HepG2 (cell line): ENCODE data around the gene ZNF214. TPM values are rescaled to one million over a fixed set of nuclear protein-coding genes. Genes with fewer than 3 reads are reported as not detected.

Source experiments
- FOXC1 ChIP-seq: sonication (generic); formaldehyde crosslinking; IDR thresholded peaks from 2 replicates; pipeline ENCODE4 v1.8.0; 2022; ENCODE audit warnings: mild to moderate bottlenecking, missing genetic modification reagents, borderline replicate concordance
- GFI1 ChIP-seq: sonication (generic); formaldehyde crosslinking; IDR thresholded peaks from 2 replicates; pipeline ENCODE4 v1.5.0; 2020; ENCODE audit warnings: missing genetic modification reagents, mild to moderate bottlenecking, borderline replicate concordance
- IKZF5 ChIP-seq: IDR thresholded peaks from 2 replicates; pipeline ENCODE4 v1.6.1; 2018; ENCODE audit warnings: missing genetic modification reagents, mild to moderate bottlenecking, missing compliant biosample characterization
- MIXL1 ChIP-seq: IDR thresholded peaks from 2 replicates; pipeline ENCODE4 v1.6.1; 2016
- NR2C2 ChIP-seq: sonication (generic); formaldehyde crosslinking; IDR thresholded peaks from 2 replicates; pipeline ENCODE4 v1.4.0; 2020; ENCODE audit warnings: missing genetic modification reagents, mild to moderate bottlenecking, moderate library complexity, borderline replicate concordance
- PRDM15 ChIP-seq: sonication (generic); formaldehyde crosslinking; IDR thresholded peaks from 2 replicates; pipeline ENCODE4 v1.4.0; 2020; ENCODE audit warnings: missing genetic modification reagents
- RFX1 ChIP-seq: fragments of 450-650 bp; IDR thresholded peaks from 2 replicates; pipeline ENCODE4 v1.6.1; 2017
- SP4 ChIP-seq: sonication (generic); formaldehyde crosslinking; IDR thresholded peaks from 2 replicates; pipeline ENCODE4 v1.8.1; 2023; ENCODE audit warnings: mild to moderate bottlenecking, missing genetic modification reagents
- XRCC5 ChIP-seq: fragments of 200-400 bp; formaldehyde crosslinking; optimal IDR thresholded peaks from 2 replicates; pipeline ENCODE3; 2017; ENCODE audit warnings: mild to moderate bottlenecking, low read length
- ZFP82 ChIP-seq: sonication (generic); formaldehyde crosslinking; IDR thresholded peaks from 2 replicates; pipeline ENCODE4 v1.5.1; 2020; ENCODE audit warnings: mild to moderate bottlenecking, missing genetic modification reagents, borderline replicate concordance
- ZMAT3 ChIP-seq: sonication (generic); formaldehyde crosslinking; conservative IDR thresholded peaks from 2 replicates; pipeline ENCODE4 v1.7.0; 2021; ENCODE audit warnings: missing genetic modification reagents
- ZMYM4 ChIP-seq: sonication (generic); formaldehyde crosslinking; IDR thresholded peaks from 2 replicates; pipeline ENCODE4 v1.8.1; 2023; ENCODE audit warnings: mild to moderate bottlenecking, missing genetic modification reagents
- ZNF33B ChIP-seq: sonication (generic); formaldehyde crosslinking; IDR thresholded peaks from 2 replicates; pipeline ENCODE4 v1.5.1; 2020; ENCODE audit warnings: mild to moderate bottlenecking, missing genetic modification reagents
- ZNF577 ChIP-seq: sonication (generic); formaldehyde crosslinking; IDR thresholded peaks from 2 replicates; pipeline ENCODE4 v1.4.0; 2020; ENCODE audit warnings: mild to moderate bottlenecking, low read depth, missing genetic modification reagents, borderline replicate concordance
- ZSCAN9 ChIP-seq: IDR thresholded peaks from 2 replicates; pipeline ENCODE4 v1.6.1; 2016; ENCODE audit warnings: borderline replicate concordance
- polyA plus RNA-seq, 8 experiments: library from polyadenylated mRNA; depleted of rRNA in 3 of 8; stranded (reverse) in 7 of 8; unstranded in 1 of 8; fragments of >200 nt; fragmentation: Illumina TruSeq in 4 of 8; extraction: Trizol in 4 of 8; gene quantifications; 2 replicates each; pipeline versions ENCODE4 v1.2.1 to v1.2.3, GENCODE V29; 2011 to 2016; ENCODE audit warnings: low read depth in 4 of 8, missing spikeins in 1 of 8, mixed read lengths in 1 of 8; ENCODE audit not compliant: insufficient read depth in 1 of 8
- total RNA-seq, 5 experiments: library from RNA; depleted of rRNA; stranded (reverse); fragments of >200 nt; fragmentation: Illumina TruSeq; extraction: Trizol; gene quantifications; 2 replicates each; pipeline ENCODE4 v1.2.3, GENCODE V29; 2016; ENCODE audit warnings: low read depth in 1 of 5
- TF ChIP-seq, protein P1 (sequence below): IDR thresholded peaks from 2 replicates; pipeline ENCODE4 v1.6.1; 2016; ENCODE audit warnings: low read depth, borderline replicate concordance
- TF ChIP-seq, protein P2 (sequence below): sonication (generic); formaldehyde crosslinking; IDR thresholded peaks from 2 replicates; pipeline ENCODE4 v1.4.0; 2020; ENCODE audit warnings: missing genetic modification reagents, mild to moderate bottlenecking, borderline replicate concordance
- TF ChIP-seq, protein P3 (sequence below): sonication (generic); formaldehyde crosslinking; IDR thresholded peaks from 2 replicates; pipeline ENCODE4 v1.9.0; 2021; ENCODE audit warnings: missing genetic modification reagents, borderline replicate concordance

Gene ZNF214
- total and polyA plus RNA-seq, 2 of the 13 experiments (the other 11 are each of a cell fraction or from before 2014, with no cell fraction given) = 0.28 to 1.9 TPM

DNA sequence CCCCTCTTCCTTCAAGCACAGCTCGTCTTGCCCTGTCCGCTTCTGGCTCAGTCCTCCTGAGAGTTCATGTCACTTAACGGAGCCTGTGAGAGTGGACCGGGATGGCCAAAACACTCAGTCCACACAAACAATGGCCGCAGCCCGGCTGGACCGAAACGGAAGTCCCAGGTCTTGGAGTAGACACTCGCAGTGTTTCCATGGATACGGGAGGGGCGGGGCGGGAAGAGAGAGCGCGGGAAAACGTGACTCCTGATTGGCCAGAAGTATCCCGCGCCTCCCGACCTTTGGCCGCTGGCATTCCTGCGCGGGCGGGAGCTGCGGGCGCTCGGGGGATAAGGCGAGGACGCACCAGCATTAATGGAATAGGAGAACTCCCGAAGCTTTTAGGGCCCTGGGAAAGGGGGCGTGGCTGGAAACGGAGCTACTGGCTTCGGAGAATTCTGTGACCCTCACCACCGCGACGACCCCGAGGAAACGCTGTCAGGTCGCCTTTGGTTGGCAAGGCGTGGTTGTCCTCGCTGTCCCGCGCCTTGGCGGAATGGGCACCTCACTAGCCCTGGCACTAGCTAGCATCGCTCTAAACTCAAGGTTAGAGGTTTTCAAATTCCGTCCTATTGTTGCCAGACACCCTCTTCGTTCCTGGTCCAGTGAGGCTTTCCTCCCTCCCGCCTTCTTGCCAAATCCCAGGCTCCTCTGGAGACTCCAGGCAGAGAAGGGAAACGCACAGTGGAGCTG is at the start of gene ZNF214, which contains the start of gene NLRP14 (continued):
- no peak for TF ChIP-seq XRCC5
- 0 out of 2 replicates have a peak, but pooled peaks have one; percentile 31 for TF ChIP-seq MIXL1
- TF ChIP-seq ZSCAN9 (CRISPR knock-in tag) = 0 out of 2 replicates have a peak, but pooled peaks have one; percentile 16
- TF ChIP-seq ZNF33B = no peak
- TF ChIP-seq, protein P1, sequence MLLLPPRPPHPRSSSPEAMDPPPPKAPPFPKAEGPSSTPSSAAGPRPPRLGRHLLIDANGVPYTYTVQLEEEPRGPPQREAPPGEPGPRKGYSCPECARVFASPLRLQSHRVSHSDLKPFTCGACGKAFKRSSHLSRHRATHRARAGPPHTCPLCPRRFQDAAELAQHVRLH = peak; percentile 29; the same call in 1 of the 2 replicates
- no peak for TF ChIP-seq FOXC1 (CRISPR knock-in tag)
- peak; percentile 77; the same call in 1 of the 2 replicates for TF ChIP-seq ZMYM4
- TF ChIP-seq ZFP82 = peak; percentile 37; the same call in 1 of the 2 replicates
- TF ChIP-seq IKZF5 (CRISPR knock-in tag) = 0 out of 2 replicates have a peak, but pooled peaks have one; percentile 30
- TF ChIP-seq RFX1 = peak; percentile 73
- peak; percentile 57; the same call in 1 of the 2 replicates for TF ChIP-seq NR2C2
- TF ChIP-seq, protein P2, sequence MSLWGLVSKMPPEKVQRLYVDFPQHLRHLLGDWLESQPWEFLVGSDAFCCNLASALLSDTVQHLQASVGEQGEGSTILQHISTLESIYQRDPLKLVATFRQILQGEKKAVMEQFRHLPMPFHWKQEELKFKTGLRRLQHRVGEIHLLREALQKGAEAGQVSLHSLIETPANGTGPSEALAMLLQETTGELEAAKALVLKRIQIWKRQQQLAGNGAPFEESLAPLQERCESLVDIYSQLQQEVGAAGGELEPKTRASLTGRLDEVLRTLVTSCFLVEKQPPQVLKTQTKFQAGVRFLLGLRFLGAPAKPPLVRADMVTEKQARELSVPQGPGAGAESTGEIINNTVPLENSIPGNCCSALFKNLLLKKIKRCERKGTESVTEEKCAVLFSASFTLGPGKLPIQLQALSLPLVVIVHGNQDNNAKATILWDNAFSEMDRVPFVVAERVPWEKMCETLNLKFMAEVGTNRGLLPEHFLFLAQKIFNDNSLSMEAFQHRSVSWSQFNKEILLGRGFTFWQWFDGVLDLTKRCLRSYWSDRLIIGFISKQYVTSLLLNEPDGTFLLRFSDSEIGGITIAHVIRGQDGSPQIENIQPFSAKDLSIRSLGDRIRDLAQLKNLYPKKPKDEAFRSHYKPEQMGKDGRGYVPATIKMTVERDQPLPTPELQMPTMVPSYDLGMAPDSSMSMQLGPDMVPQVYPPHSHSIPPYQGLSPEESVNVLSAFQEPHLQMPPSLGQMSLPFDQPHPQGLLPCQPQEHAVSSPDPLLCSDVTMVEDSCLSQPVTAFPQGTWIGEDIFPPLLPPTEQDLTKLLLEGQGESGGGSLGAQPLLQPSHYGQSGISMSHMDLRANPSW (CRISPR knock-in tag) = no peak
- peak; percentile 64 for TF ChIP-seq PRDM15 (CRISPR knock-in tag)
- TF ChIP-seq ZMAT3 (CRISPR knock-in tag) = 0 out of 2 replicates have a peak, but pooled peaks have one; percentile 55
- peak; percentile 45; the same call in 1 of the 2 replicates for TF ChIP-seq GFI1 (CRISPR knock-in tag)
- peak; percentile 66; the same call in 1 of the 2 replicates for TF ChIP-seq SP4 (CRISPR knock-in tag)
- TF ChIP-seq, protein P3, sequence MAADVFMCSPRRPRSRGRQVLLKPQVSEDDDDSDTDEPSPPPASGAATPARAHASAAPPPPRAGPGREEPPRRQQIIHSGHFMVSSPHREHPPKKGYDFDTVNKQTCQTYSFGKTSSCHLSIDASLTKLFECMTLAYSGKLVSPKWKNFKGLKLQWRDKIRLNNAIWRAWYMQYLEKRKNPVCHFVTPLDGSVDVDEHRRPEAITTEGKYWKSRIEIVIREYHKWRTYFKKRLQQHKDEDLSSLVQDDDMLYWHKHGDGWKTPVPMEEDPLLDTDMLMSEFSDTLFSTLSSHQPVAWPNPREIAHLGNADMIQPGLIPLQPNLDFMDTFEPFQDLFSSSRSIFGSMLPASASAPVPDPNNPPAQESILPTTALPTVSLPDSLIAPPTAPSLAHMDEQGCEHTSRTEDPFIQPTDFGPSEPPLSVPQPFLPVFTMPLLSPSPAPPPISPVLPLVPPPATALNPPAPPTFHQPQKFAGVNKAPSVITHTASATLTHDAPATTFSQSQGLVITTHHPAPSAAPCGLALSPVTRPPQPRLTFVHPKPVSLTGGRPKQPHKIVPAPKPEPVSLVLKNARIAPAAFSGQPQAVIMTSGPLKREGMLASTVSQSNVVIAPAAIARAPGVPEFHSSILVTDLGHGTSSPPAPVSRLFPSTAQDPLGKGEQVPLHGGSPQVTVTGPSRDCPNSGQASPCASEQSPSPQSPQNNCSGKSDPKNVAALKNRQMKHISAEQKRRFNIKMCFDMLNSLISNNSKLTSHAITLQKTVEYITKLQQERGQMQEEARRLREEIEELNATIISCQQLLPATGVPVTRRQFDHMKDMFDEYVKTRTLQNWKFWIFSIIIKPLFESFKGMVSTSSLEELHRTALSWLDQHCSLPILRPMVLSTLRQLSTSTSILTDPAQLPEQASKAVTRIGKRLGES (CRISPR knock-in tag) = no peak
- no peak for TF ChIP-seq ZNF577 (CRISPR knock-in tag)
